PC-9 (cell line): ENCODE data around the gene HELZ2. TPM values are rescaled to one million over a fixed set of nuclear protein-coding genes. Genes with fewer than 3 reads are reported as not detected.

Experiments
- BruUV-seq: library from RNA; stranded (reverse); fragments of 400-500 nt; replicated peaks from 2 replicates; lab custom pipeline; 2021; lab: Mats Ljungman, UMichigan
- CTCF ChIA-PET: fragments of 300-600 bp; sonication (Branson Sonifier 250); formaldehyde crosslinking; loops from one replicate; lab custom pipeline; 2022; ENCODE audit warnings: antibody characterized with exemption; lab: Charles Lee
- POLR2A ChIA-PET: fragments of 300-600 bp; sonication (Branson Sonifier 250); formaldehyde crosslinking; loops from one replicate; lab custom pipeline; 2022; ENCODE audit warnings: antibody characterized with exemption; ENCODE audit not compliant: unreplicated experiment; lab: Charles Lee
- DNase-seq, 2 experiments: peaks; one replicate each; pipeline versions ENCODE4 v3.0.0 to v3.0.0-alpha.2; 2015 to 2022; ENCODE audit warnings: mixed read lengths in 1 of 2
- H2AFZ ChIP-seq: fragments of 200-600 bp; sonication (generic); 2 replicates; pipeline ENCODE4 v1.8.1; 2017; ENCODE audit warnings: antibody characterized with exemption
- H3F3A ChIP-seq: fragments of 200-600 bp; sonication (generic); 2 replicates; pipeline ENCODE4 v1.8.1; 2017; ENCODE audit warnings: antibody characterized with exemption, mild to moderate bottlenecking, low read depth; ENCODE audit not compliant: insufficient read depth
- H3K27ac ChIP-seq: fragments of 200-600 bp; sonication (generic); 2 replicates; pipeline ENCODE4 v1.6.1; 2016; ENCODE audit warnings: mixed run types
- H3K27me3 ChIP-seq: fragments of 200-600 bp; sonication (generic); 2 replicates; pipeline ENCODE4 v1.6.1; 2016; ENCODE audit warnings: low read depth, mixed run types; ENCODE audit not compliant: insufficient read depth
- H3K36me3 ChIP-seq: fragments of 200-600 bp; sonication (generic); 2 replicates; pipeline ENCODE4 v1.6.1; 2016; ENCODE audit warnings: low read depth, mixed run types
- H3K4me1 ChIP-seq: fragments of 200-600 bp; sonication (generic); replicated peaks from 2 replicates; pipeline ENCODE4 v1.6.1; 2016; ENCODE audit warnings: mixed run types; ENCODE audit not compliant: insufficient read depth
- H3K4me2 ChIP-seq: fragments of 200-600 bp; sonication (generic); 2 replicates; pipeline ENCODE4 v1.6.1; 2017; ENCODE audit warnings: mixed run types
- H3K4me3 ChIP-seq: fragments of 200-600 bp; sonication (generic); 2 replicates; pipeline ENCODE4 v1.6.1; 2016; ENCODE audit warnings: mixed run types
- H3K79me2 ChIP-seq: fragments of 200-600 bp; sonication (generic); 2 replicates; pipeline ENCODE4 v1.6.1; 2017; ENCODE audit warnings: low read depth, mixed run types
- H3K9me2 ChIP-seq: fragments of 200-600 bp; sonication (generic); 2 replicates; pipeline ENCODE4 v1.8.1; 2017; ENCODE audit warnings: mild to moderate bottlenecking; ENCODE audit not compliant: insufficient read depth
- H3K9me3 ChIP-seq: fragments of 200-600 bp; sonication (generic); 2 replicates; pipeline ENCODE4 v1.8.1; 2016; ENCODE audit warnings: low read depth; ENCODE audit not compliant: insufficient read depth
- H4K20me1 ChIP-seq: fragments of 200-600 bp; sonication (generic); 2 replicates; pipeline ENCODE4 v1.8.1; 2017; ENCODE audit not compliant: insufficient read depth
- CTCF ChIP-seq: fragments of 200-600 bp; sonication (generic); conservative IDR thresholded peaks from 2 replicates; pipeline ENCODE4 v1.6.1; 2017; ENCODE audit warnings: mixed run types, antibody characterized with exemption, mild to moderate bottlenecking, moderate library complexity
- EZH2 ChIP-seq: fragments of 200-600 bp; sonication (generic); IDR thresholded peaks from 2 replicates; pipeline ENCODE4 v1.8.0; 2017; ENCODE audit warnings: antibody characterized with exemption, low read depth
- intact Hi-C: fragments of 100-400 bp; cut with micrococcal nuclease; formaldehyde crosslinking; loops from one replicate; pipeline ENCODE4 v1.10.0; 2022; ENCODE audit not compliant: unreplicated experiment
- total RNA-seq: library from RNA; stranded (reverse); gene quantifications from 2 replicates; pipeline ENCODE4 v1.2.3, GENCODE V29; 2021

HELZ2 gene
- total RNA-seq, 1 experiment from 2014 or later: 33.7 TPM

- ChIA-PET CTCF (no interaction called here), POLR2A (no interaction called here)
- no peaks in the 10 kb centered on the region for H4K20me1 ChIP-seq
- peaks cover 60% of the 10 kb centered on the region for H3K4me1 ChIP-seq
- H3K4me2 ChIP-seq: peak overlapping the region; percentile 7; the same call in 1 of the 2 replicates
- no peaks in the 10 kb centered on the region for H3K36me3 ChIP-seq
- H3K9me2 ChIP-seq: no peaks in the 10 kb centered on the region
- no peak overlapping the region for H3K4me3 ChIP-seq
- H3K9me3 ChIP-seq: no peaks in the 10 kb centered on the region
- H2AFZ ChIP-seq: no peak overlapping the region
- TF ChIP-seq CTCF (no peak), EZH2 (no peak)
- H3K79me2 ChIP-seq: no peaks in the 10 kb centered on the region
- no peak for DNase-seq
- no peaks in the 10 kb centered on the region for H3K27me3 ChIP-seq
- H3K27ac ChIP-seq: no peak overlapping the region
- no TSS peak for BruUV-seq
- intact Hi-C loops: no loop called here
- H3F3A ChIP-seq: peaks cover 39% of the 10 kb centered on the region; the same call in 1 of the 2 replicates
These were observed 25.5 kb downstream of the HELZ2 start for GRCh38 chr20:63548542-63548941.

- no peak for DNase-seq
- Histone ChIP-seq H3K27ac (no peak within 1 kb of the TSS), H4K20me1 (no peaks in the 10 kb centered on the region), H3K4me2 (peak within 1 kb of the TSS; percentile 7; the same call in 1 of the 2 replicates), H3F3A (peaks cover 40% of the 10 kb centered on the region; the same call in 1 of the 2 replicates), H3K36me3 (no peaks in the 10 kb centered on the region), H2AFZ (no peak within 1 kb of the TSS), H3K27me3 (no peaks in the 10 kb centered on the region), H3K9me2 (no peaks in the 10 kb centered on the region), H3K4me3 (no peak within 1 kb of the TSS), H3K9me3 (no peaks in the 10 kb centered on the region), H3K79me2 (no peaks in the 10 kb centered on the region), H3K4me1 (peaks cover 64% of the 10 kb centered on the region)
- POLR2A ChIA-PET: interaction anchor here (0.6 kb wide), 1 partner anchor 433 kb away, joined by 5 read pairs; the partner anchor contains the start of gene PRPF6
- BruUV-seq: no TSS peak
- TF ChIP-seq CTCF (no peak), EZH2 (no peak)
- intact Hi-C loops: no loop called here
- CTCF ChIA-PET: no interaction called here
These were observed 26.1 kb downstream of the HELZ2 start, which contains the start of gene SRMS for GRCh38 chr20:63547725-63548480. Gene SRMS, minus strand, starts transcription at chr20:63547749. Its CDS starts 286 bp downstream, at chr20:63547463.

GRCh38 chr20:63546956-63547724, 26.9 kb downstream of the HELZ2 start:
- no peak for DNase-seq
- intact Hi-C loops: no loop called here
- Histone ChIP-seq H3K79me2 (no peaks in the 10 kb centered on the region), H3K36me3 (no peaks in the 10 kb centered on the region), H3K9me2 (no peaks in the 10 kb centered on the region), H3K4me2 (no peak overlapping the region), H4K20me1 (no peaks in the 10 kb centered on the region), H3K27me3 (no peaks in the 10 kb centered on the region), H2AFZ (no peak overlapping the region), H3F3A (peaks cover 33% of the 10 kb centered on the region; the same call in 1 of the 2 replicates), H3K27ac (no peak overlapping the region), H3K4me3 (no peak overlapping the region), H3K4me1 (peaks cover 62% of the 10 kb centered on the region), H3K9me3 (no peaks in the 10 kb centered on the region)
- TF ChIP-seq CTCF: no peak
- no TSS peak for BruUV-seq
- ChIA-PET POLR2A (interaction anchor here (0.6 kb wide), 1 partner anchor 434 kb away, joined by 5 read pairs; the partner anchor contains the start of gene PRPF6), CTCF (no interaction called here)
